HG03064 (cell line): Measurements from ENCODE around the gene ZACN.
"Not testable (repeated sequence)": the region's sequence is repeated elsewhere in the genome, so short reads cannot be mapped to it uniquely, and the experiment has no call there.

Experiments
- ATAC-seq: cut with Tn5 transposase; IDR thresholded peaks from one replicate; pipeline ENCODE4 v1.9.1; 2021; ENCODE audit warnings: low read depth; ENCODE audit not compliant: unreplicated experiment

Gene ZACN

GRCh38 chr17:76053246-76054111, 25.5 kb upstream of the ZACN start:
- ATAC-seq: no peak

- no peak for ATAC-seq
These were observed 24.9 kb upstream of the ZACN start for GRCh38 chr17:76054112-76054476.

DNA sequence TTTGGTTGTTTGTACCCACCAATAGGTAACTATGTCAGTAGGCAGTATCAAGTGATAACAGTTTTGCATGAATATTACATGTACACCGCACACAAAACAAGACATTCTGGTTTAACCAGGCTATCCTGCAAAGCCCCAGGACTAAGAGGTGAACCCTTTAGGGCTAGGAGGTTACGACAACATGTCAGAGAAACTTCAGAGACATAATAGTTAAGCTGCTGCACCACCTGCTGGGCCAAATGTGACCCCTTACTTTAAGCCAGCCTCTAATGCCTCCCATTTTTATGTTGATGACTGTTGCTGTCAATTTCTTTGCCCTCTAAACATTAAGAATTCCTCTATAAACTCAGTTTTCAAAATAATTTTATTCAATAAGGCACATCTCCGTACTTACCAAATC, 22.1 kb upstream of the ZACN start:
- no peak for ATAC-seq

GRCh38 chr17:76058264-76058663, 20.7 kb upstream of the ZACN start:
- not testable (repeated sequence) for ATAC-seq

DNA sequence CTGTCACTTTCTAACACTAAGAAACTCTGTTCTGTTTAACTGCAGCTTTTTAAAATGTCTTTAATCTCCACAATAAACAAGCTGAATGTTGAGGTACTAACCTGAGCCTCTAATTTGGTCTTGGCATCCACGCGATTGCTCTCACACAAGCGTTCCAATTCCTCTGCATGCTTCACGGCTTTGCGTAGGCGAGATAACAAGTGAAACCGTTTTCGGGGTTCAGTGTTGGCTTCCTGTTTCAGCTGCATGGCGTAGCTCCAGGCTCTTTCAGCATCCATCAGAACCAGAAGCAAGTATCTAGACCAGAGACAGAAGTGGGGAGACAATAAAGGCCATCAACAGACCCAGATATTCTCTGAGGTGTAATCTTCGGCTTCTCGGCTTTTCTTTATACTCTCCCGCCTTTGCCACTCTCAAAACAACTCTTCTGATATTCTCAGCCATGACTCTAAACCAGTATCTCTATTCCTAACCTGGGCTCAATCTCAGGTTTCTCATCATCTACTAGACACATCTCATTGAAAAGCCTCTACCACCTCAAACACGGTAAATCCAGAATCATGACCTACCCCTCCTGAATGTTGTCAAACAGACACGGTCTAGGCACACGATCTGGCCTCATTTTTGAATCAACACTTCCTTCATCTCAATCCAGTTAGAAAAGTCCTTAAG, 15.0 kb upstream of the ZACN start:
- ATAC-seq: no peak

GRCh38 chr17:76065775-76066174, 13.2 kb upstream of the ZACN start:
- no peak for ATAC-seq

GRCh38 chr17:76071531-76072147, 7.3 kb upstream of the ZACN start:
- ATAC-seq: no peak

- peak; percentile 69 for ATAC-seq
These were observed 6.7 kb upstream of the ZACN start, which contains the start of gene SRP68 for GRCh38 chr17:76072148-76072858. Gene SRP68 (minus strand): TSS chr17:76072517. CDS start chr17:76072491, 26 bp downstream.

DNA sequence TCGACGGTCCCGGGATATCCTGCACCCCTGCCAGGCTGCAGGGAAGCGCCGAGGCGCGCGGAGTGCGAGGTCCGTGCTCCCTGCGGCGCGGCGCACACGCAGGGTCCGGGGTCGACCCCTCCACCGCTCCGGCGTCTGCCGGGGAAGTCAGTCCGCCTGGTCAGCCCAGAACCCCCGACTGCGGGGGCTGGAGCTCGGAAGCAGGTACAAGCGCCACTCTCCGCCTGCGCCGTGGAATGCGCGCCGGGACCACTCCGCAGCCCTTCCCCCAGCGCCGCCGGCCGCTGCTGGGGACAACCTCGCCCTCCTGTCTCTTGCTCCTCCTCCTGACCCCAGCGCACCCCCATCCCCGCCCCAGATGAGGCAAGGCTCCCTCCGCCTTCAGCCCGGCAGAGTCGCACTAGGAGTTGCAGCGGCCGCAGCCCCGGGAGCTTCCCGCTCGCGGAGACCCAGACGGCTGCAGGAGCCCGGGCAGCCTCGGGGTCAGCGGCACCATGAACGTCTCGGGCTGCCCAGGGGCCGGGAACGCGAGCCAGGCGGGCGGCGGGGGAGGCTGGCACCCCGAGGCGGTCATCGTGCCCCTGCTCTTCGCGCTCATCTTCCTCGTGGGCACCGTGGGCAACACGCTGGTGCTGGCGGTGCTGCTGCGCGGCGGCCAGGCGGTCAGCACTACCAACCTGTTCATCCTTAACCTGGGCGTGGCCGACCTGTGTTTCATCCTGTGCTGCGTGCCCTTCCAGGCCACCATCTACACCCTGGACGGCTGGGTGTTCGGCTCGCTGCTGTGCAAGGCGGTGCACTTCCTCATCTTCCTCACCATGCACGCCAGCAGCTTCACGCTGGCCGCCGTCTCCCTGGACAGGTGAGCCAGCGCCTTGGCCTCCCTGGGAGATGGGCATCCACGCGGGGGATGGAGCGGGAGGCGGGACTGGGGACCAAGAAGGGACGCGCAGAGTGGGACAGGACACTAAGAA, 4.3 kb upstream of the ZACN start, which contains the start of gene GALR2:
GALR2 (plus strand) TSS at position 392 of the 974 bp plus-strand sequence; CDS start at position 495, 103 bp downstream.
- no peak for ATAC-seq

DNA sequence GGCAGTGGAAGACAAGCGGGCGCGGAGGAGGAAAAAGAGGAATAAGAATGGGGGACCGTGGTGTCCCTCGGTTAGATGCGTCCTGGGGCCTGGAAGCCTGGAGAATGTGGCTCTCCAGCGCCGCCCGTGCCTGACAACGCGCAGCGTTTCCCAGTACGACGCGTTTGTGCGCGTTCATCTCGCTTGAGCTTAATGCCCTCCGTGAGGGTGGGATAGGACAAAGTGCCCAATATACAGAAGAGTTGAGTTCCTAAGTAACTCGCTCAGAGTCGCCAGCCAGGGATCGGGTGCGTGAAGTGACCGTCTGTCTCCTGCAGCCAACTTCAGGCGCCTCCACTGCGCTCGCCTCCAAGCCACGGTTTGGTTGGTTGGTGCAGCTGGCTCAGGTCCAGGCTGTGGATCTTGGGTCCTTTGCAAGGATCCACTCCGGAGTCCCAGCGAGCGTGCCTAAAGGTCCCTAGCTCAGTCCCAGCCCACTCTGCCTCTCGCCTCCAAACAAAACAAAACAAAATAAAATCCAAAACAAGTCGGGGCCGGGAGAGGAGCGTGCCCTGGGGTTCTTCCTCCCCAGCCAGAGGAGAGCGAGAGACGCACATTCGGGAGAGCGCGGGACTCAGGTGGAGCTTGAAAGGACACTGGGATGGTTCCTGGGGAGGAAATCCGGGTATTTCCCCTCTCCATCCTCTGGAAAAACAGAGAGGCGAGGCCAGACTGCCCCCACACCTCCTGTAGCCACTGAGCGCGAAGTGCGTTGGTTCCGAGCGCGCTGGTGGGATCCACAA, 3.4 kb upstream of the ZACN start:
- no peak for ATAC-seq

- ATAC-seq: no peak
These were observed 2.7 kb upstream of the ZACN start for GRCh38 chr17:76076146-76076764.

DNA sequence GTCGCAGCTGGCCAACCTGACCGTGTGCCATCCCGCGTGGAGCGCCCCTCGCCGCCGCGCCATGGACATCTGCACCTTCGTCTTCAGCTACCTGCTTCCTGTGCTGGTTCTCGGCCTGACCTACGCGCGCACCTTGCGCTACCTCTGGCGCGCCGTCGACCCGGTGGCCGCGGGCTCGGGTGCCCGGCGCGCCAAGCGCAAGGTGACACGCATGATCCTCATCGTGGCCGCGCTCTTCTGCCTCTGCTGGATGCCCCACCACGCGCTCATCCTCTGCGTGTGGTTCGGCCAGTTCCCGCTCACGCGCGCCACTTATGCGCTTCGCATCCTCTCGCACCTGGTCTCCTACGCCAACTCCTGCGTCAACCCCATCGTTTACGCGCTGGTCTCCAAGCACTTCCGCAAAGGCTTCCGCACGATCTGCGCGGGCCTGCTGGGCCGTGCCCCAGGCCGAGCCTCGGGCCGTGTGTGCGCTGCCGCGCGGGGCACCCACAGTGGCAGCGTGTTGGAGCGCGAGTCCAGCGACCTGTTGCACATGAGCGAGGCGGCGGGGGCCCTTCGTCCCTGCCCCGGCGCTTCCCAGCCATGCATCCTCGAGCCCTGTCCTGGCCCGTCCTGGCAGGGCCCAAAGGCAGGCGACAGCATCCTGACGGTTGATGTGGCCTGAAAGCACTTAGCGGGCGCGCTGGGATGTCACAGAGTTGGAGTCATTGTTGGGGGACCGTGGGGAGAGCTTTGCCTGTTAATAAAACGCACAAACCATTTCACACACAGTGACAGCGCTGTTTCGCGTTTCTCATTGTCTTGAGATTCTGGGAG, 2.0 kb upstream of the ZACN start:
- ATAC-seq: no peak

DNA sequence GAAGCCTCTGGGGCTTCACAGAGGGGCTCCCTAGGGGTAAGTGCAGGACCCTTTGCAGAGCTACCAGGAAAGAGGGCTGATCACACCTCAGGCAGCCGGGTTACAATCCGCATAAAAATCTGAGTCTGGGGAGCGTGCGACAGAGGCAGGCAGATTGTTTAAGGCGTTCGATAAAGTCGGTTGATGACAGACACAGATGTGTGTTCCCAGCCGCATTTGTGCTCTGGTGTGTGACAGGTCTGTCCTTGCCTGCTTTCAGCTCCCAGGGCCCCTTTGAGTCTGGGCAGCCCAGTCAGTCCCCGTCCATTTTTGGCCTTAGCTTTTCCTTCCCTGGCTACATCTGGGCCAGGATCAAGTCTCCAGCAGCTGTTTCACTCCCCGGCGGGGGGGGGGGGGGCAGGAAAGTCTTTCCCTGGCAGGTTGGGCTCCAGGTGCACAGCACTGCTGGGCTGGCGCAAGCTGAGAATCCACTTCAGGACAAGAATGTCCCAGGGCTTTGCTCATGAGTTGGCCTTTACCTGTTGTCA, 1.3 kb upstream of the ZACN start:
- no peak for ATAC-seq

GRCh38 chr17:76078370-76078769, 612 bp upstream of the ZACN start:
- ATAC-seq: not testable (repeated sequence)

DNA sequence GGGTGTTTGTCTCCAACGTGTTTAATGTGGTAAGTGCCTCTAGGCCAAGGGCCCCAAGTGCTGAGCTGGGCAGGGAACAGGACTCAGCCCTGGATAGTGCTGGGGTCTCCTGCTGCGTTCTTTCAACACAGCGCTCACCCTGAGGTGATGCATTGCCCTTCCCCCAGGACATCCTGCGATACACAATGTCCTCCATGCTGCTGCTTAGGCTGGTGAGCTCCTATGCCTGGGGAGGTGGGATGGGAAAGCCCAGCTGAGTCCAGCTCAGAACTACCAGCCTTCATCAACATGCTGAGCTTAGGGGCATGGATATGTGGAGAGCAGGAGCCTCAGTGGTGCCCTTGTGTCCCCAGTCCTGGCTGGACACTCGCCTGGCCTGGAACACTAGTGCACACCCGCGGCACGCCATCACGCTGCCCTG, 563 bp downstream of the ZACN start:
- no peak for ATAC-seq

- ATAC-seq: no peak
These were observed 1.2 kb downstream of the ZACN start for GRCh38 chr17:76079956-76080767.
